Measurements from ENCODE around the gene ZNF385A. TPM values are rescaled to one million over a fixed set of nuclear protein-coding genes. Genes with fewer than 3 reads are reported as not detected.
A peak's percentile ranks its signal among the peaks of the same experiment; 100 is the strongest.

ZNF385A gene
- total RNA-seq, 2 donors from 2014 or later = 3.1 to 7.3 TPM

- H3K4me3 ChIP-seq = no peak overlapping the region
- intact Hi-C loops (cut with DNase I) = no loop called here
- no peaks in the 10 kb centered on the region for H3K27me3 ChIP-seq
- no peaks in the 10 kb centered on the region for H3K4me1 ChIP-seq
- no peaks in the 10 kb centered on the region for H3K9me3 ChIP-seq
- ATAC-seq (peak; percentile 46), DNase-seq (peak; percentile 31 to 67 (median 52))
- H3K36me3 ChIP-seq (replicated peaks in 1 of 2; ENCODE audit: insufficient read depth in 1 of 2, low read depth in 2 of 2) = no peaks in the 10 kb centered on the region
- 15 to 45% methylated on average over 25 to 48 of the region's 51 CpGs for WGBS, 2 donors
- no peak overlapping the region for H3K27ac ChIP-seq
- TF ChIP-seq CTCF (IDR thresholded peaks at IDR 0.05) (peak in 1 of 7 experiments; percentile 7), POLR2A (IDR thresholded peaks at IDR 0.05) (no peak)
Observed at GRCh38 chr12:54390668-54391551, 6.4 kb upstream of the ZNF385A start.

GRCh38 chr12:54390176-54390667, 5.7 kb upstream of the ZNF385A start:
- intact Hi-C loops (cut with DNase I) = no loop called here
- no peak for DNase-seq

GRCh38 chr12:54389607-54390175, 5.2 kb upstream of the ZNF385A start:
- no peak for DNase-seq
- TF ChIP-seq POLR2A (IDR thresholded peaks at IDR 0.05) (no peak), CTCF (IDR thresholded peaks at IDR 0.05) (no peak)
- H3K4me1 ChIP-seq = no peaks in the 10 kb centered on the region
- no peaks in the 10 kb centered on the region for H3K27me3 ChIP-seq
- ATAC-seq = no peak
- no peaks in the 10 kb centered on the region for H3K36me3 ChIP-seq (replicated peaks in 1 of 2; ENCODE audit: insufficient read depth in 1 of 2, low read depth in 2 of 2)
- no peak overlapping the region for H3K4me3 ChIP-seq
- 89 to 90% methylated on average over 5 of the region's 5 CpGs for WGBS, 2 donors
- intact Hi-C loops (cut with DNase I) = no loop called here
- no peaks in the 10 kb centered on the region for H3K9me3 ChIP-seq
- no peak overlapping the region for H3K27ac ChIP-seq

More at GRCh38 chr12:54390176-54390667, 5.7 kb upstream of the ZNF385A start:
- H3K4me1 ChIP-seq = no peaks in the 10 kb centered on the region
- WGBS, 2 donors = 65 to 75% methylated on average over 5 to 7 of the region's 7 CpGs
- no peak for TF ChIP-seq CTCF (IDR thresholded peaks at IDR 0.05)
- no peaks in the 10 kb centered on the region for H3K27me3 ChIP-seq
- no peaks in the 10 kb centered on the region for H3K36me3 ChIP-seq (replicated peaks in 1 of 2; ENCODE audit: insufficient read depth in 1 of 2, low read depth in 2 of 2)
- H3K4me3 ChIP-seq = no peak overlapping the region
- no peak overlapping the region for H3K27ac ChIP-seq
- no peaks in the 10 kb centered on the region for H3K9me3 ChIP-seq
- no peak for ATAC-seq

GRCh38 chr12:54389134-54389508, 4.6 kb upstream of the ZNF385A start:
- no peak for DNase-seq
- TF ChIP-seq POLR2A (IDR thresholded peaks at IDR 0.05) (no peak), CTCF (IDR thresholded peaks at IDR 0.05) (no peak)
- H3K9me3 ChIP-seq = no peaks in the 10 kb centered on the region
- no peak overlapping the region for H3K4me3 ChIP-seq
- no peak overlapping the region for H3K27ac ChIP-seq
- ATAC-seq = no peak
- H3K27me3 ChIP-seq = no peaks in the 10 kb centered on the region
- WGBS, 2 donors = 75 to 76% methylated on average over 3 of the region's 3 CpGs
- intact Hi-C loops (cut with DNase I) = no loop called here
- no peaks in the 10 kb centered on the region for H3K4me1 ChIP-seq
- no peaks in the 10 kb centered on the region for H3K36me3 ChIP-seq (replicated peaks in 1 of 2; ENCODE audit: insufficient read depth in 1 of 2, low read depth in 2 of 2)
